Panc1 (cell line): ENCODE measurements around the gene OR1K1. TPM values are rescaled to one million over a fixed set of nuclear protein-coding genes. Genes with fewer than 3 reads are reported as not detected.

Experiments
- ATAC-seq: fragments of 200-7000 bp; cut with Tn5 transposase; 2 replicates; pipeline ENCODE4 v1.9.1; 2020; ENCODE audit warnings: mild to moderate bottlenecking, moderate library complexity
- BruUV-seq: library from RNA; stranded (reverse); fragments of 400-500 nt; replicated peaks from 2 replicates; lab custom pipeline; 2021; lab: Mats Ljungman, UMichigan
- CTCF ChIA-PET: fragments of 300-600 bp; sonication (Branson Sonifier 250); formaldehyde crosslinking; loops from one replicate; lab custom pipeline; 2022; ENCODE audit warnings: antibody characterized with exemption; lab: Charles Lee
- POLR2A ChIA-PET: fragments of 300-600 bp; sonication (Branson Sonifier 250); formaldehyde crosslinking; loops from one replicate; lab custom pipeline; 2022; ENCODE audit warnings: antibody characterized with exemption; lab: Charles Lee
- DNase-seq: peaks from one replicate; pipeline ENCODE4 v3.0.0-alpha.2; 2010; ENCODE audit warnings: low read depth, low spot score
- H3K27ac ChIP-seq: 2 replicates; pipeline ENCODE4 v1.5.1; 2011; ENCODE audit warnings: mild to moderate bottlenecking, low read length, inconsistent platforms
- H3K27me3 ChIP-seq: fragments of 200-500 bp; sonication (Bioruptor generic); 2 replicates; pipeline ENCODE4 v1.6.0; 2014; ENCODE audit warnings: low read length, inconsistent platforms; ENCODE audit not compliant: control insufficient read depth, insufficient read depth
- H3K36me3 ChIP-seq: fragments of 200-500 bp; sonication (Bioruptor generic); 2 replicates; pipeline ENCODE4 v1.5.1; 2014; ENCODE audit warnings: inconsistent platforms, mild to moderate bottlenecking, low read length, moderate library complexity; ENCODE audit not compliant: control insufficient read depth, insufficient read depth
- H3K4me1 ChIP-seq: 2 replicates; pipeline ENCODE4 v1.5.1; 2011; ENCODE audit warnings: inconsistent platforms, mild to moderate bottlenecking, low read length, moderate library complexity; ENCODE audit not compliant: control insufficient read depth, insufficient read depth
- H3K4me3 ChIP-seq, 2 experiments: 2 replicates each; pipeline ENCODE4 v1.5.1; 2011 to 2012; ENCODE audit warnings: low read depth in 2 of 2, low read length in 2 of 2, mild to moderate bottlenecking in 2 of 2, inconsistent platforms in 1 of 2, moderate library complexity in 1 of 2
- H3K9me3 ChIP-seq: fragments of 200-500 bp; sonication (Bioruptor generic); 2 replicates; pipeline ENCODE4 v1.5.1; 2014; ENCODE audit warnings: low read depth, mild to moderate bottlenecking, inconsistent platforms, low read length, moderate library complexity; ENCODE audit not compliant: control insufficient read depth, insufficient read depth
- CTCF ChIP-seq: fragments of 450-650 bp; IDR thresholded peaks from 2 replicates; pipeline ENCODE4 v1.5.1; 2017; ENCODE audit warnings: mild to moderate bottlenecking
- POLR2AphosphoS5 ChIP-seq: IDR thresholded peaks from 2 replicates; pipeline ENCODE4 v1.6.1; 2012; ENCODE audit warnings: mild to moderate bottlenecking, low read depth, low read length, moderate library complexity
- SIN3A ChIP-seq: IDR thresholded peaks from 2 replicates; pipeline ENCODE4 v1.6.1; 2012; ENCODE audit warnings: low read depth, mild to moderate bottlenecking, low read length, moderate library complexity, borderline replicate concordance; ENCODE audit not compliant: insufficient read depth
- TCF7L2 ChIP-seq: IDR thresholded peaks from 2 replicates; pipeline ENCODE4 v1.6.1; 2011; ENCODE audit warnings: mild to moderate bottlenecking, low read depth, low read length, inconsistent platforms
- in situ Hi-C: cut with HindIII; loops from 2 replicates; pipeline ENCODE4 v1.10.0; 2016; ENCODE audit warnings: low sequenced_read_pairs, low pct_unique_long_range_greater_than_20kb
- intact Hi-C: fragments of 100-400 bp; cut with micrococcal nuclease; formaldehyde crosslinking; loops from one replicate; pipeline ENCODE4 v1.10.0; 2022; ENCODE audit not compliant: unreplicated experiment
- total RNA-seq: library from RNA; stranded (reverse); gene quantifications from one replicate; pipeline ENCODE4 v1.2.1, GENCODE V29; 2021; ENCODE audit not compliant: unreplicated experiment
- TF ChIP-seq, protein P1 (sequence below), 2 experiments: IDR thresholded peaks; 2 replicates each; pipeline ENCODE4 v1.6.1; 2011 to 2012; ENCODE audit warnings: low read depth in 2 of 2, control low read depth in 1 of 2, low read length in 1 of 2, mild to moderate bottlenecking in 1 of 2, moderate library complexity in 1 of 2; ENCODE audit not compliant: insufficient read depth in 1 of 2

OR1K1 gene
- total RNA-seq, 1 experiment from 2014 or later = not detected

- H3K27ac ChIP-seq = no peak overlapping the region
- peak; percentile 47 for DNase-seq
- ChIA-PET POLR2A (no interaction called here), CTCF (interaction anchor here (0.9 kb wide), 1 partner anchor 311 kb away, joined by 3 read pairs; no protein-coding TSS in a partner anchor)
- BruUV-seq = no TSS peak
- no peak overlapping the region for H3K4me3 ChIP-seq
- in situ Hi-C loops (no loop called here), intact Hi-C loops (loop anchor here (1.0 to 10.0 kb wide), 3 partner anchors 345 to 686 kb away; no protein-coding TSS in a partner anchor)
- TF ChIP-seq, protein P1, sequence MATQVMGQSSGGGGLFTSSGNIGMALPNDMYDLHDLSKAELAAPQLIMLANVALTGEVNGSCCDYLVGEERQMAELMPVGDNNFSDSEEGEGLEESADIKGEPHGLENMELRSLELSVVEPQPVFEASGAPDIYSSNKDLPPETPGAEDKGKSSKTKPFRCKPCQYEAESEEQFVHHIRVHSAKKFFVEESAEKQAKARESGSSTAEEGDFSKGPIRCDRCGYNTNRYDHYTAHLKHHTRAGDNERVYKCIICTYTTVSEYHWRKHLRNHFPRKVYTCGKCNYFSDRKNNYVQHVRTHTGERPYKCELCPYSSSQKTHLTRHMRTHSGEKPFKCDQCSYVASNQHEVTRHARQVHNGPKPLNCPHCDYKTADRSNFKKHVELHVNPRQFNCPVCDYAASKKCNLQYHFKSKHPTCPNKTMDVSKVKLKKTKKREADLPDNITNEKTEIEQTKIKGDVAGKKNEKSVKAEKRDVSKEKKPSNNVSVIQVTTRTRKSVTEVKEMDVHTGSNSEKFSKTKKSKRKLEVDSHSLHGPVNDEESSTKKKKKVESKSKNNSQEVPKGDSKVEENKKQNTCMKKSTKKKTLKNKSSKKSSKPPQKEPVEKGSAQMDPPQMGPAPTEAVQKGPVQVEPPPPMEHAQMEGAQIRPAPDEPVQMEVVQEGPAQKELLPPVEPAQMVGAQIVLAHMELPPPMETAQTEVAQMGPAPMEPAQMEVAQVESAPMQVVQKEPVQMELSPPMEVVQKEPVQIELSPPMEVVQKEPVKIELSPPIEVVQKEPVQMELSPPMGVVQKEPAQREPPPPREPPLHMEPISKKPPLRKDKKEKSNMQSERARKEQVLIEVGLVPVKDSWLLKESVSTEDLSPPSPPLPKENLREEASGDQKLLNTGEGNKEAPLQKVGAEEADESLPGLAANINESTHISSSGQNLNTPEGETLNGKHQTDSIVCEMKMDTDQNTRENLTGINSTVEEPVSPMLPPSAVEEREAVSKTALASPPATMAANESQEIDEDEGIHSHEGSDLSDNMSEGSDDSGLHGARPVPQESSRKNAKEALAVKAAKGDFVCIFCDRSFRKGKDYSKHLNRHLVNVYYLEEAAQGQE (IDR thresholded peaks at IDR 0.05; ENCODE audit: insufficient read depth in 1 of 2, low read depth in 2 of 2, low read length in 1 of 2) = no peak
- no peak for TF ChIP-seq SIN3A
- peak; percentile 73 for TF ChIP-seq CTCF
- no peak for TF ChIP-seq TCF7L2
- no peaks in the 10 kb centered on the region for H3K4me1 ChIP-seq
- H3K27me3 ChIP-seq = no peaks in the 10 kb centered on the region
- H3K9me3 ChIP-seq = no peaks in the 10 kb centered on the region
- ATAC-seq = peak; percentile 95
- no peaks in the 10 kb centered on the region for H3K36me3 ChIP-seq
These were observed 10.5 kb downstream of the OR1K1 start for GRCh38 chr9:122810306-122810946.

GRCh38 chr9:122812736-122813135 is 12.8 kb downstream of the OR1K1 start:
- Histone ChIP-seq H3K27me3 (no peaks in the 10 kb centered on the region), H3K9me3 (no peaks in the 10 kb centered on the region), H3K4me1 (no peaks in the 10 kb centered on the region), H3K27ac (no peak overlapping the region), H3K4me3 (no peak overlapping the region), H3K36me3 (no peaks in the 10 kb centered on the region)
- BruUV-seq = no TSS peak
- no peak for ATAC-seq
- no peak for DNase-seq
- intact Hi-C loops = loop anchor here (5.0 to 10.0 kb wide), 2 partner anchors 460 to 688 kb away; no protein-coding TSS in a partner anchor
- in situ Hi-C loops = no loop called here
- CTCF ChIA-PET = interaction anchor here (0.7 kb wide), 1 partner anchor 197 kb away, joined by 4 read pairs; no protein-coding TSS in a partner anchor
- POLR2A ChIA-PET = no interaction called here
- TF ChIP-seq TCF7L2 (no peak), POLR2AphosphoS5 (no peak)
- TF ChIP-seq, protein P1 (IDR thresholded peaks at IDR 0.05; ENCODE audit: insufficient read depth in 1 of 2, low read depth in 2 of 2, low read length in 1 of 2) = no peak
